ENCODE data around the gene FAM204A. TPM values are rescaled to one million over a fixed set of nuclear protein-coding genes. Genes with fewer than 3 reads are reported as not detected.

FAM204A gene
- total RNA-seq, 1 donor: 85.8 TPM

GRCh38 chr10:118304521-118304920 lies 37.6 kb downstream of the FAM204A start:
- Histone ChIP-seq H3K4me2 (ENCODE audit: insufficient read depth, low read length) (no peak overlapping the region), H3K9me3 (ENCODE audit: low read depth, low read length) (no peaks in the 10 kb centered on the region), H3K4me1 (ENCODE audit: insufficient read depth, low read length) (no peaks in the 10 kb centered on the region), H3K27me3 (ENCODE audit: insufficient read depth, low read length) (no peaks in the 10 kb centered on the region), H4K20me1 (ENCODE audit: insufficient read depth, low read length) (no peaks in the 10 kb centered on the region), H3K36me3 (ENCODE audit: insufficient read depth, low read length) (peaks cover 19% of the 10 kb centered on the region), H3K27ac (ENCODE audit: low read depth, low read length) (no peak overlapping the region), H3K4me3 (ENCODE audit: insufficient read depth, low read length) (no peak overlapping the region), H3K79me2 (ENCODE audit: insufficient read depth, low read length) (no peaks in the 10 kb centered on the region), H2AFZ (ENCODE audit: low read length) (no peak overlapping the region)
- TF ChIP-seq CTCF (IDR thresholded peaks at IDR 0.05; ENCODE audit: extremely low read depth, low read depth, low read length): no peak
- DNase-seq (ENCODE audit: insufficient read length, low spot score, missing footprints): no peak

- no peaks in the 10 kb centered on the region for H3K27me3 ChIP-seq (ENCODE audit: insufficient read depth, low read length)
- H4K20me1 ChIP-seq (ENCODE audit: insufficient read depth, low read length): no peaks in the 10 kb centered on the region
- no peak overlapping the region for H3K4me3 ChIP-seq (ENCODE audit: insufficient read depth, low read length)
- TF ChIP-seq CTCF (IDR thresholded peaks at IDR 0.05; ENCODE audit: extremely low read depth, low read depth, low read length): no peak
- peaks cover 9% of the 10 kb centered on the region for H3K36me3 ChIP-seq (ENCODE audit: insufficient read depth, low read length)
- H2AFZ ChIP-seq (ENCODE audit: low read length): no peak overlapping the region
- no peaks in the 10 kb centered on the region for H3K9me3 ChIP-seq (ENCODE audit: low read depth, low read length)
- no peak overlapping the region for H3K27ac ChIP-seq (ENCODE audit: low read depth, low read length)
- no peaks in the 10 kb centered on the region for H3K79me2 ChIP-seq (ENCODE audit: insufficient read depth, low read length)
- no peaks in the 10 kb centered on the region for H3K4me1 ChIP-seq (ENCODE audit: insufficient read depth, low read length)
- no peak overlapping the region for H3K4me2 ChIP-seq (ENCODE audit: insufficient read depth, low read length)
- DNase-seq (ENCODE audit: insufficient read length, low spot score, missing footprints): no peak
These were observed 40.9 kb downstream of the FAM204A start for GRCh38 chr10:118301211-118301610.

GRCh38 chr10:118300320-118300719 lies 41.8 kb downstream of the FAM204A start:
- DNase-seq (ENCODE audit: insufficient read length, low spot score, missing footprints): no peak
- Histone ChIP-seq H3K4me1 (ENCODE audit: insufficient read depth, low read length) (no peaks in the 10 kb centered on the region), H3K27ac (ENCODE audit: low read depth, low read length) (no peak overlapping the region), H2AFZ (ENCODE audit: low read length) (no peak overlapping the region), H3K79me2 (ENCODE audit: insufficient read depth, low read length) (no peaks in the 10 kb centered on the region), H3K9me3 (ENCODE audit: low read depth, low read length) (no peaks in the 10 kb centered on the region), H3K4me2 (ENCODE audit: insufficient read depth, low read length) (no peak overlapping the region), H3K36me3 (ENCODE audit: insufficient read depth, low read length) (peaks cover 4% of the 10 kb centered on the region), H3K4me3 (ENCODE audit: insufficient read depth, low read length) (no peak overlapping the region), H3K27me3 (ENCODE audit: insufficient read depth, low read length) (no peaks in the 10 kb centered on the region), H4K20me1 (ENCODE audit: insufficient read depth, low read length) (no peaks in the 10 kb centered on the region)
- TF ChIP-seq CTCF (IDR thresholded peaks at IDR 0.05; ENCODE audit: extremely low read depth, low read depth, low read length): no peak

- Histone ChIP-seq H3K79me2 (ENCODE audit: insufficient read depth, low read length) (no peaks in the 10 kb centered on the region), H3K27me3 (ENCODE audit: insufficient read depth, low read length) (no peaks in the 10 kb centered on the region), H3K9me3 (ENCODE audit: low read depth, low read length) (no peaks in the 10 kb centered on the region), H3K27ac (ENCODE audit: low read depth, low read length) (no peak overlapping the region), H3K4me1 (ENCODE audit: insufficient read depth, low read length) (no peaks in the 10 kb centered on the region), H4K20me1 (ENCODE audit: insufficient read depth, low read length) (no peaks in the 10 kb centered on the region), H3K4me2 (ENCODE audit: insufficient read depth, low read length) (no peak overlapping the region), H3K4me3 (ENCODE audit: insufficient read depth, low read length) (no peak overlapping the region), H2AFZ (ENCODE audit: low read length) (no peak overlapping the region), H3K36me3 (ENCODE audit: insufficient read depth, low read length) (no peaks in the 10 kb centered on the region)
- no peak for TF ChIP-seq CTCF (IDR thresholded peaks at IDR 0.05; ENCODE audit: extremely low read depth, low read depth, low read length)
- no peak for DNase-seq (ENCODE audit: insufficient read length, low spot score, missing footprints)
These were observed 43.3 kb downstream of the FAM204A start for GRCh38 chr10:118298787-118299186.

All from osteoblast (primary cell).